Transverse colon (tissue), 4 donors: ENCODE data around the gene F8.

Experiments used
- CTCF ChIP-seq, 5 experiments: fragments of 200-600 bp in 3 of 5; fragments of 450-650 bp in 2 of 5; sonication (generic) in 3 of 5; IDR thresholded peaks; 1 replicate in 2 of 5; 2 replicates in 3 of 5; pipeline ENCODE4 v1.5.1; 2016 to 2017; ENCODE audit warnings: antibody characterized with exemption in 5 of 5, inconsistent platforms in 3 of 5, mild to moderate bottlenecking in 2 of 5, moderate library complexity in 1 of 5
- EP300 ChIP-seq: sonication (generic); formaldehyde crosslinking; IDR thresholded peaks from one replicate; pipeline ENCODE4 v1.6.1; 2017; ENCODE audit warnings: antibody characterized with exemption, low read depth
- POLR2A ChIP-seq: fragments of 450-650 bp; IDR thresholded peaks from one replicate; pipeline ENCODE4 v1.6.1; 2016; ENCODE audit warnings: antibody characterized with exemption, mild to moderate bottlenecking, moderate library complexity
- POLR2AphosphoS5 ChIP-seq, 3 donors: sonication (generic); formaldehyde crosslinking; IDR thresholded peaks; one replicate each; pipeline ENCODE4 v1.6.1; 2016; ENCODE audit warnings: antibody characterized with exemption in 3 of 3

- TF ChIP-seq POLR2A (no peak), CTCF (IDR thresholded peaks at IDR 0.05) (no peak), POLR2AphosphoS5 (IDR thresholded peaks at IDR 0.05) (no peak), EP300 (no peak)
Observed at GRCh38 chrX:154873329-154873728, 149.2 kb downstream of the F8 start.
